GM12878 (cell line): ENCODE measurements around the gene SLC4A1.

Experiments used
- CTCF ChIP-seq, 3 experiments: IDR thresholded peaks in 2 of 3; conservative IDR thresholded peaks in 1 of 3; 2 replicates each; pipeline ENCODE4 v1.5.1; 2011; ENCODE audit warnings: low read depth in 3 of 3, low read length in 3 of 3, mild to moderate bottlenecking in 3 of 3, control low read depth in 2 of 3, moderate library complexity in 2 of 3, inconsistent platforms in 1 of 3, mixed read lengths in 1 of 3; ENCODE audit not compliant: control insufficient read depth in 2 of 3, insufficient read depth in 1 of 3; ENCODE audit errors: extremely low read depth in 1 of 3
- MEF2A ChIP-seq: IDR thresholded peaks from 2 replicates; pipeline ENCODE4 v1.6.1; 2011; ENCODE audit warnings: low read depth, mild to moderate bottlenecking, low read length, moderate library complexity; ENCODE audit not compliant: insufficient read depth
- REST ChIP-seq: IDR thresholded peaks from 2 replicates; pipeline ENCODE4 v1.6.1; 2012; ENCODE audit warnings: mild to moderate bottlenecking, low read depth, low read length

DNA sequence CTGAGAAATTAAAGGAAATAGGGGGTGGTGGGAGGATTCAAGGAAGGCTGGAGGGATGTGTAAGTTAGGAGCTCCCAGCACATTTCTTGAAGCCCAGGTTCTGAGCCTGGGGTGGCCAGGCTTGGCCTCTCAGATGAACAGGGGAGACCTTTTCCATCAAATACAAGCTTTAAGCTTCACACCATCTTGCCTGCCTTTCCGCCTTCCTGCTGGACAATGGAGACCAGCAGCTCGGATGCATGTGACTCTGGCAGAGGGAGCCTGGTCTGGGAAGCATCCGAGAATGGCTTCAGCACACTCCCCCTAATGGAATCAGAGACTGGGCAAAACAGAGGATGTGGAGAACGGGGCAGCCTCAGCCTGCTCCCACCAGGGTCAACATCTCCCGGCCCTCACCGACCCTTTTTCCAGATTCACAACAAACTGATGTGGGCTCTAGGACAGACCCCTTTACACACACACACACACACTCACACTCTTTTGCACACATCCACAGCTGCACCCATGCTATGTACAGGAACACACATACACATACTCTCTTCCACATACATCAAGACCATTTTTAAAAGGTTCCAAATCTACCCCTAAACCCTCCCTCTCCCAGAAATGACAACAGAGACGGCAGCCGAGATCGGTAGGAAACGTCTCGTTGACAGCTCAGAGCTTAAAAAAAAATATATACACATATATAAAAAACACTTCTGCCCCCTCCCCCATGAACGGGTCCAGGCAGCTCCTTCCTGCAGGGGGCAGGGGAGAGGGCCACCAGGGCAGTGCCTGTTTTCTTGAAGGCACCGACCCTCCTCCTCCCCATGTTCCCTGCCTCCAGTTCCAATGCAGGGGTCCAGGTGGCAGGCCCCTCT lies 61.7 kb downstream of the SLC4A1 start:
- TF ChIP-seq CTCF (IDR thresholded peaks at IDR 0.05 in 2 of 3, conservative IDR thresholded peaks at IDR 0.05 in 1 of 3; ENCODE audit: control insufficient read depth in 2 of 3, extremely low read depth in 1 of 3, insufficient read depth in 1 of 3, low read depth in 3 of 3, low read length in 3 of 3) (0 out of 6 replicates have a peak, but pooled peaks of 1 of the 3 experiments have one; percentile 17), MEF2A (no peak), REST (no peak)
